SK-N-SH (cell line): Measurements from ENCODE around the gene CNGA2. TPM values are rescaled to one million over a fixed set of nuclear protein-coding genes. Genes with fewer than 3 reads are reported as not detected.

ENCODE experiments used
- CTCF ChIA-PET: fragments of 300-600, 350-600 bp; formaldehyde crosslinking; extraction: SDS; loops from one replicate; lab custom pipeline; 2021; lab: Yijun Ruan, JAX
- POLR2A ChIA-PET: fragments of 350-600 bp; sonication (Branson Sonifier 250); formaldehyde crosslinking; extraction: SDS; loops from one replicate; lab custom pipeline; 2020; ENCODE audit warnings: antibody characterized with exemption, inconsistent platforms; lab: Yijun Ruan, JAX
- DNase-seq: peaks from one replicate; pipeline ENCODE4 v3.0.0; 2012
- H2AFZ ChIP-seq: fragments of 200-600 bp; sonication (generic); 2 replicates; pipeline ENCODE4 v1.8.1; 2016; ENCODE audit warnings: antibody characterized with exemption, mild to moderate bottlenecking, low read depth
- H3F3A ChIP-seq: fragments of 200-600 bp; sonication (generic); replicated peaks from 2 replicates; pipeline ENCODE3; 2016; ENCODE audit warnings: antibody characterized with exemption, mild to moderate bottlenecking; ENCODE audit not compliant: insufficient read depth
- H3K27ac ChIP-seq, 2 experiments: fragments of 200-500 bp in 1 of 2; fragments of 200-600 bp in 1 of 2; sonication (Bioruptor generic) in 1 of 2; sonication (generic), shearing (Covaris generic) in 1 of 2; 2 replicates each; pipeline versions ENCODE4 v1.5.1 to v1.6.1; 2014 to 2016; ENCODE audit warnings: low read depth in 2 of 2, inconsistent platforms in 1 of 2, low read length in 1 of 2, mild to moderate bottlenecking in 1 of 2, mixed read lengths in 1 of 2
- H3K27me3 ChIP-seq: fragments of 200-600 bp; sonication (generic), shearing (Covaris generic); 2 replicates; pipeline ENCODE4 v1.6.1; 2016; ENCODE audit warnings: mixed run types; ENCODE audit not compliant: insufficient read depth
- H3K36me3 ChIP-seq, 2 experiments: fragments of 200-500 bp in 1 of 2; fragments of 200-600 bp in 1 of 2; sonication (Bioruptor generic) in 1 of 2; sonication (generic) in 1 of 2; replicated peaks in 1 of 2; 2 replicates each; pipeline versions ENCODE3 to v1.5.1; 2014 to 2016; ENCODE audit warnings: low read length in 1 of 2, mild to moderate bottlenecking in 1 of 2; ENCODE audit not compliant: insufficient read depth in 2 of 2, control insufficient read depth in 1 of 2
- H3K4me1 ChIP-seq, 2 experiments: fragments of 200-500 bp in 1 of 2; fragments of 200-600 bp in 1 of 2; sonication (Bioruptor generic) in 1 of 2; sonication (generic), shearing (Covaris generic) in 1 of 2; 2 replicates each; pipeline versions ENCODE4 v1.5.1 to v1.6.1; 2014 to 2016; ENCODE audit warnings: low read depth in 1 of 2, low read length in 1 of 2, mixed run types in 1 of 2; ENCODE audit not compliant: insufficient read depth in 2 of 2, control insufficient read depth in 1 of 2
- H3K4me2 ChIP-seq: fragments of 200-600 bp; sonication (generic), shearing (Covaris generic); 2 replicates; pipeline ENCODE4 v1.6.1; 2017; ENCODE audit warnings: mixed run types
- H3K4me3 ChIP-seq, 2 experiments: fragments of 200-500 bp in 1 of 2; fragments of 200-600 bp in 1 of 2; sonication (Bioruptor generic) in 1 of 2; sonication (generic), shearing (Covaris generic) in 1 of 2; 2 replicates each; pipeline versions ENCODE4 v1.5.1 to v1.8.1; 2014 to 2016; ENCODE audit warnings: low read depth in 2 of 2, inconsistent platforms in 1 of 2, low read length in 1 of 2, mild to moderate bottlenecking in 1 of 2, mixed read lengths in 1 of 2, moderate library complexity in 1 of 2
- H3K79me2 ChIP-seq: fragments of 200-600 bp; sonication (generic); 2 replicates; pipeline ENCODE4 v1.8.1; 2017; ENCODE audit warnings: mild to moderate bottlenecking; ENCODE audit not compliant: insufficient read depth
- H3K9ac ChIP-seq: fragments of 200-600 bp; sonication (generic); 2 replicates; pipeline ENCODE4 v1.6.1; 2017; ENCODE audit warnings: mixed run types
- H3K9me2 ChIP-seq: fragments of 200-600 bp; sonication (generic); 2 replicates; pipeline ENCODE4 v1.6.1; 2017; ENCODE audit warnings: mixed run types
- H3K9me3 ChIP-seq: fragments of 200-600 bp; sonication (generic); 2 replicates; pipeline ENCODE4 v1.6.1; 2017; ENCODE audit warnings: mixed run types, mild to moderate bottlenecking, moderate library complexity
- H4K20me1 ChIP-seq: fragments of 200-600 bp; sonication (generic); 2 replicates; pipeline ENCODE4 v1.6.1; 2017; ENCODE audit warnings: mild to moderate bottlenecking, mixed run types; ENCODE audit not compliant: insufficient read depth
- CTCF ChIP-seq: fragments of 200-600 bp; sonication (generic); IDR thresholded peaks from 2 replicates; pipeline ENCODE4 v1.6.1; 2017; ENCODE audit warnings: antibody characterized with exemption, mild to moderate bottlenecking, moderate library complexity
- ELF1 ChIP-seq: IDR thresholded peaks from 2 replicates; pipeline ENCODE4 v1.4.0; 2012
- EP300 ChIP-seq, 2 experiments: IDR thresholded peaks; 2 replicates each; pipeline versions ENCODE4 v1.4.0 to v1.6.1; 2012; ENCODE audit warnings: borderline replicate concordance in 1 of 2, low read depth in 1 of 2, low read length in 1 of 2
- GATA2 ChIP-seq: sonication (generic); formaldehyde crosslinking; IDR thresholded peaks from 2 replicates; pipeline ENCODE4 v1.5.0; 2020; ENCODE audit warnings: mild to moderate bottlenecking, missing genetic modification reagents
- MEF2A ChIP-seq: IDR thresholded peaks from 2 replicates; pipeline ENCODE4 v1.4.0; 2012; ENCODE audit warnings: low read depth, borderline replicate concordance
- RAD21 ChIP-seq: IDR thresholded peaks from 2 replicates; pipeline ENCODE4 v1.6.1; 2012; ENCODE audit warnings: mild to moderate bottlenecking, low read length
- SMC3 ChIP-seq: IDR thresholded peaks from 2 replicates; pipeline ENCODE4 v1.6.1; 2012; ENCODE audit warnings: low read depth, low read length, improper control_type of control experiment
- TEAD4 ChIP-seq: IDR thresholded peaks from 2 replicates; pipeline ENCODE4 v1.4.0; 2012; ENCODE audit warnings: mild to moderate bottlenecking, borderline replicate concordance; ENCODE audit not compliant: insufficient read depth
- WGBS: methylation state at CpG from one replicate; pipeline ENCODE4 v1.1.6; 2017; ENCODE audit warnings: low lambda C conversion rate; 5-methylcytosine and 5-hydroxymethylcytosine counted together
- polyA plus RNA-seq, 3 experiments: library from polyadenylated mRNA; depleted of rRNA; stranded (reverse); fragments of >200 nt; gene quantifications; 2 replicates each; pipeline ENCODE4 v1.2.3, GENCODE V29; 2012

The CNGA2 gene
- polyA plus RNA-seq, 1 of the 3 experiments (the other 2 are of a cell fraction): not detected

- H3K9me2 ChIP-seq: no peaks in the 10 kb centered on the region
- no peak overlapping the region for H3K9ac ChIP-seq
- H3K4me1 ChIP-seq: no peaks in the 10 kb centered on the region
- no peak for TF ChIP-seq CTCF
- no peak for TF ChIP-seq TEAD4
- TF ChIP-seq ELF1: no peak
- TF ChIP-seq GATA2 (CRISPR knock-in tag): no peak
- ChIA-PET CTCF (interaction anchor here (1.5 kb wide), 1 partner anchor 26 kb away, joined by 4 read pairs; no protein-coding TSS in a partner anchor), POLR2A (no interaction called here)
- H3K4me2 ChIP-seq: no peak overlapping the region
- no peaks in the 10 kb centered on the region for H4K20me1 ChIP-seq
- H3K27me3 ChIP-seq: peaks cover 11% of the 10 kb centered on the region
- no peaks in the 10 kb centered on the region for H3K9me3 ChIP-seq
- WGBS: 0% methylated on average over 1 of the region's 4 CpGs
- no peak for DNase-seq
- H3K4me3 ChIP-seq: no peak overlapping the region
- H3K27ac ChIP-seq: no peak overlapping the region
- no peaks in the 10 kb centered on the region for H3K79me2 ChIP-seq
- H3F3A ChIP-seq: no peaks in the 10 kb centered on the region
- H3K36me3 ChIP-seq: no peaks in the 10 kb centered on the region
- no peak overlapping the region for H2AFZ ChIP-seq
These were observed 7.2 kb upstream of the CNGA2 start for GRCh38 chrX:151727346-151727745.

GRCh38 chrX:151729056-151729725 is 5.4 kb upstream of the CNGA2 start:
- Histone ChIP-seq H3K4me3 (no peak overlapping the region), H3K4me1 (no peaks in the 10 kb centered on the region), H2AFZ (no peak overlapping the region), H3K27me3 (peaks cover 13% of the 10 kb centered on the region), H3F3A (no peaks in the 10 kb centered on the region), H3K36me3 (no peaks in the 10 kb centered on the region), H3K9ac (no peak overlapping the region), H3K27ac (no peak overlapping the region), H4K20me1 (no peaks in the 10 kb centered on the region), H3K79me2 (no peaks in the 10 kb centered on the region), H3K4me2 (no peak overlapping the region), H3K9me3 (no peaks in the 10 kb centered on the region), H3K9me2 (no peaks in the 10 kb centered on the region)
- TF ChIP-seq EP300 (IDR thresholded peaks at IDR 0.05; ENCODE audit: borderline replicate concordance in 1 of 2, low read depth in 1 of 2, low read length in 1 of 2): no peak
- POLR2A ChIA-PET: no interaction called here
- no peak for DNase-seq
- 0% methylated on average over 1 of the region's 4 CpGs for WGBS
- CTCF ChIA-PET: interaction anchor here (1.5 kb wide), 1 partner anchor 578 kb away, joined by 5 read pairs; no protein-coding TSS in a partner anchor

GRCh38 chrX:151735219-151735618 is 673 bp downstream of the CNGA2 start:
- H3K9ac ChIP-seq: no peak overlapping the region
- WGBS: 0% methylated on average over 2 of the region's 2 CpGs
- TF ChIP-seq RAD21 (no peak), TEAD4 (no peak), MEF2A (no peak), SMC3 (no peak)

More at GRCh38 chrX:151735219-151735618, 673 bp downstream of the CNGA2 start:
- Histone ChIP-seq H2AFZ (no peak overlapping the region), H4K20me1 (no peaks in the 10 kb centered on the region), H3K9me2 (no peaks in the 10 kb centered on the region), H3K36me3 (no peaks in the 10 kb centered on the region), H3K27ac (no peak overlapping the region), H3K79me2 (no peaks in the 10 kb centered on the region), H3K27me3 (peaks cover 33% of the 10 kb centered on the region), H3K4me2 (no peak overlapping the region), H3K4me3 (no peak overlapping the region), H3K9me3 (no peaks in the 10 kb centered on the region), H3F3A (no peaks in the 10 kb centered on the region), H3K4me1 (no peaks in the 10 kb centered on the region)
- DNase-seq: no peak
- ChIA-PET CTCF (interaction anchor here (1.4 to 2.5 kb wide), 2 partner anchors 13 to 18 kb away, joined by 4 to 13 read pairs; no protein-coding TSS in a partner anchor), POLR2A (no interaction called here)
